OCI-LY7 (cell line): ENCODE results near the gene TXNDC11. TPM values are rescaled to one million over a fixed set of nuclear protein-coding genes. Genes with fewer than 3 reads are reported as not detected.

Experiments
- BruUV-seq: library from RNA; stranded (reverse); fragments of 400-500 nt; replicated peaks from 2 replicates; lab custom pipeline; 2021; lab: Mats Ljungman, UMichigan
- CTCF ChIA-PET: fragments of 300-600 bp; sonication (Branson Sonifier 250); formaldehyde crosslinking; loops from one replicate; lab custom pipeline; 2022; ENCODE audit warnings: antibody characterized with exemption; ENCODE audit not compliant: unreplicated experiment; lab: Charles Lee
- POLR2A ChIA-PET: fragments of 300-600 bp; sonication (Branson Sonifier 250); formaldehyde crosslinking; loops from one replicate; lab custom pipeline; 2022; ENCODE audit warnings: antibody characterized with exemption; lab: Charles Lee
- DNase-seq: peaks from one replicate; pipeline ENCODE4 v3.0.0-alpha.2; 2015; ENCODE audit warnings: low spot score
- H2AFZ ChIP-seq: fragments of 200-600 bp; sonication (generic), shearing (Covaris generic); 2 replicates; pipeline ENCODE4 v1.6.1; 2014; ENCODE audit warnings: mild to moderate bottlenecking, antibody characterized with exemption, low read length, moderate library complexity
- H3K27ac ChIP-seq: fragments of 200-600 bp; sonication (generic); 2 replicates; pipeline ENCODE4 v1.5.1; 2014; ENCODE audit warnings: mixed run types, low read depth, mild to moderate bottlenecking, moderate library complexity, low read length, inconsistent platforms; ENCODE audit not compliant: poor library complexity, severe bottlenecking
- H3K36me3 ChIP-seq: fragments of 200-600 bp; sonication (generic); 2 replicates; pipeline ENCODE4 v1.6.1; 2014; ENCODE audit warnings: mild to moderate bottlenecking, antibody characterized with exemption, low read length, moderate library complexity, mixed read lengths; ENCODE audit not compliant: insufficient read depth
- H3K4me1 ChIP-seq: fragments of 200-600 bp; sonication (generic); 2 replicates; pipeline ENCODE4 v1.5.1; 2014; ENCODE audit warnings: mild to moderate bottlenecking, low read length; ENCODE audit not compliant: insufficient read depth, poor library complexity, severe bottlenecking
- H3K4me2 ChIP-seq: fragments of 200-600 bp; sonication (generic); 2 replicates; pipeline ENCODE4 v1.6.1; 2014; ENCODE audit warnings: mild to moderate bottlenecking, low read length
- H3K4me3 ChIP-seq: fragments of 200-600 bp; sonication (generic); 2 replicates; pipeline ENCODE4 v1.5.1; 2014; ENCODE audit warnings: mild to moderate bottlenecking, low read depth, low read length; ENCODE audit not compliant: poor library complexity, severe bottlenecking
- H3K79me2 ChIP-seq: fragments of 200-600 bp; sonication (generic); 2 replicates; pipeline ENCODE4 v1.6.1; 2016; ENCODE audit warnings: low read depth, mild to moderate bottlenecking, low read length, moderate library complexity, mixed read lengths; ENCODE audit not compliant: insufficient read depth
- H3K9me2 ChIP-seq: fragments of 200-600 bp; sonication (generic); 2 replicates; pipeline ENCODE4 v1.6.1; 2016; ENCODE audit warnings: mild to moderate bottlenecking, low read length, mixed read lengths; ENCODE audit not compliant: insufficient read depth
- H3K9me3 ChIP-seq: fragments of 200-600 bp; sonication (generic); 2 replicates; pipeline ENCODE4 v1.6.1; 2014; ENCODE audit warnings: mild to moderate bottlenecking, mixed run types, low read length, mixed read lengths
- H4K20me1 ChIP-seq: fragments of 200-600 bp; sonication (generic); 2 replicates; pipeline ENCODE4 v1.6.1; 2014; ENCODE audit warnings: mild to moderate bottlenecking, antibody characterized with exemption, low read length, moderate library complexity, mixed read lengths; ENCODE audit not compliant: insufficient read depth
- EZH2phosphoT487 ChIP-seq: fragments of 200-600 bp; sonication (generic); IDR thresholded peaks from 2 replicates; pipeline ENCODE4 v1.6.1; 2018; ENCODE audit warnings: low read depth, borderline replicate concordance, mild to moderate bottlenecking, mixed run types, antibody characterized with exemption, low read length, moderate library complexity, mixed read lengths
- intact Hi-C: fragments of 100-400 bp; cut with micrococcal nuclease; formaldehyde crosslinking; loops from one replicate; pipeline ENCODE4 v1.10.0; 2022; ENCODE audit not compliant: unreplicated experiment
- total RNA-seq, 2 experiments: library from RNA; depleted of rRNA in 1 of 2; stranded (reverse); fragments of >200 nt in 1 of 2; shearing (Covaris generic) in 1 of 2; gene quantifications; 2 replicates each; pipeline ENCODE4 v1.2.3, GENCODE V29; 2014 to 2022
- TF ChIP-seq, protein P1 (sequence below): fragments of 200-600 bp; sonication (generic); conservative IDR thresholded peaks from 2 replicates; pipeline ENCODE4 v1.5.1; 2014; ENCODE audit warnings: mild to moderate bottlenecking, antibody characterized with exemption, low read length, moderate library complexity, mixed read lengths

Gene TXNDC11
- total RNA-seq, 2 experiments from 2014 or later = 88.6 to 96.0 TPM

- Histone ChIP-seq H4K20me1 (peaks cover 5% of the 10 kb centered on the region; the same call in 1 of the 2 replicates), H3K79me2 (peaks cover 51% of the 10 kb centered on the region), H3K9me3 (no peaks in the 10 kb centered on the region), H3K4me2 (peak overlapping the region; percentile 93), H3K27ac (peak overlapping the region; percentile 58), H3K4me3 (peak overlapping the region; percentile 87), H3K36me3 (peaks cover 17% of the 10 kb centered on the region), H3K9me2 (no peaks in the 10 kb centered on the region), H3K4me1 (peaks cover 85% of the 10 kb centered on the region), H2AFZ (no peak overlapping the region)
- intact Hi-C loops = no loop called here
- TF ChIP-seq, protein P1, sequence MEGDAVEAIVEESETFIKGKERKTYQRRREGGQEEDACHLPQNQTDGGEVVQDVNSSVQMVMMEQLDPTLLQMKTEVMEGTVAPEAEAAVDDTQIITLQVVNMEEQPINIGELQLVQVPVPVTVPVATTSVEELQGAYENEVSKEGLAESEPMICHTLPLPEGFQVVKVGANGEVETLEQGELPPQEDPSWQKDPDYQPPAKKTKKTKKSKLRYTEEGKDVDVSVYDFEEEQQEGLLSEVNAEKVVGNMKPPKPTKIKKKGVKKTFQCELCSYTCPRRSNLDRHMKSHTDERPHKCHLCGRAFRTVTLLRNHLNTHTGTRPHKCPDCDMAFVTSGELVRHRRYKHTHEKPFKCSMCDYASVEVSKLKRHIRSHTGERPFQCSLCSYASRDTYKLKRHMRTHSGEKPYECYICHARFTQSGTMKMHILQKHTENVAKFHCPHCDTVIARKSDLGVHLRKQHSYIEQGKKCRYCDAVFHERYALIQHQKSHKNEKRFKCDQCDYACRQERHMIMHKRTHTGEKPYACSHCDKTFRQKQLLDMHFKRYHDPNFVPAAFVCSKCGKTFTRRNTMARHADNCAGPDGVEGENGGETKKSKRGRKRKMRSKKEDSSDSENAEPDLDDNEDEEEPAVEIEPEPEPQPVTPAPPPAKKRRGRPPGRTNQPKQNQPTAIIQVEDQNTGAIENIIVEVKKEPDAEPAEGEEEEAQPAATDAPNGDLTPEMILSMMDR = no peak
- no peak for TF ChIP-seq EZH2phosphoT487
- ChIA-PET CTCF (no interaction called here), POLR2A (interaction anchor here (1.2 kb wide), 1 partner anchor 17 kb away, joined by 3 read pairs; no protein-coding TSS in a partner anchor)
- no TSS peak for BruUV-seq
- DNase-seq = no peak
Observed at GRCh38 chr16:11671676-11672075, 71.0 kb downstream of the TXNDC11 start.

- POLR2A ChIA-PET = interaction anchor here (0.6 to 1.2 kb wide), 2 partner anchors 17 to 593 kb away, joined by 3 read pairs; no protein-coding TSS in a partner anchor
Observed at GRCh38 chr16:11671271-11671670, 71.4 kb downstream of the TXNDC11 start.

More at GRCh38 chr16:11671271-11671670, 71.4 kb downstream of the TXNDC11 start:
- intact Hi-C loops = no loop called here
- no peak for DNase-seq
- Histone ChIP-seq H2AFZ (no peak overlapping the region), H3K79me2 (peaks cover 51% of the 10 kb centered on the region), H3K9me2 (no peaks in the 10 kb centered on the region), H3K27ac (peak overlapping the region; percentile 58), H3K4me2 (peak overlapping the region; percentile 93), H3K9me3 (no peaks in the 10 kb centered on the region), H3K4me3 (peak overlapping the region; percentile 87), H3K4me1 (peaks cover 85% of the 10 kb centered on the region), H3K36me3 (peaks cover 13% of the 10 kb centered on the region; the same call in 1 of the 2 replicates), H4K20me1 (peaks cover 5% of the 10 kb centered on the region; the same call in 1 of the 2 replicates)
- CTCF ChIA-PET = no interaction called here
- TF ChIP-seq, protein P1 = no peak
- TF ChIP-seq EZH2phosphoT487 = no peak
- no TSS peak for BruUV-seq
